ENCODE results near the gene NEXMIF.

GRCh38 chrX:74797338-74797887, 127.8 kb downstream of the NEXMIF start:
- TF ChIP-seq CTCF (conservative IDR thresholded peaks at IDR 0.05), result no peak
- no peak for TF ChIP-seq EZH2 (IDR thresholded peaks at IDR 0.05; ENCODE audit: low read depth)

Measured in PC-9 (cell line).